ENCODE data around the gene EMX1.

EMX1 gene

GRCh38 chr2:72980535-72981217, 63.4 kb downstream of the EMX1 start:
- no peak for DNase-seq (ENCODE audit: low spot score)

- no peak for DNase-seq (ENCODE audit: low spot score)
These were observed 64.2 kb downstream of the EMX1 start for GRCh38 chr2:72981536-72981935.

GRCh38 chr2:72982219-72982618, 64.9 kb downstream of the EMX1 start:
- no peak for DNase-seq (ENCODE audit: low spot score)

GRCh38 chr2:72982781-72983499, 65.6 kb downstream of the EMX1 start:
- DNase-seq (ENCODE audit: low spot score), result no peak

- no peak for DNase-seq (ENCODE audit: low spot score)
These were observed 66.3 kb downstream of the EMX1 start for GRCh38 chr2:72983500-72984161.

GRCh38 chr2:72984172-72984671, 66.9 kb downstream of the EMX1 start:
- no peak for DNase-seq (ENCODE audit: low spot score)

Measured in HuH-7.5 (cell line).